ENCODE results near the gene FITM1.

- TF ChIP-seq, protein P1, sequence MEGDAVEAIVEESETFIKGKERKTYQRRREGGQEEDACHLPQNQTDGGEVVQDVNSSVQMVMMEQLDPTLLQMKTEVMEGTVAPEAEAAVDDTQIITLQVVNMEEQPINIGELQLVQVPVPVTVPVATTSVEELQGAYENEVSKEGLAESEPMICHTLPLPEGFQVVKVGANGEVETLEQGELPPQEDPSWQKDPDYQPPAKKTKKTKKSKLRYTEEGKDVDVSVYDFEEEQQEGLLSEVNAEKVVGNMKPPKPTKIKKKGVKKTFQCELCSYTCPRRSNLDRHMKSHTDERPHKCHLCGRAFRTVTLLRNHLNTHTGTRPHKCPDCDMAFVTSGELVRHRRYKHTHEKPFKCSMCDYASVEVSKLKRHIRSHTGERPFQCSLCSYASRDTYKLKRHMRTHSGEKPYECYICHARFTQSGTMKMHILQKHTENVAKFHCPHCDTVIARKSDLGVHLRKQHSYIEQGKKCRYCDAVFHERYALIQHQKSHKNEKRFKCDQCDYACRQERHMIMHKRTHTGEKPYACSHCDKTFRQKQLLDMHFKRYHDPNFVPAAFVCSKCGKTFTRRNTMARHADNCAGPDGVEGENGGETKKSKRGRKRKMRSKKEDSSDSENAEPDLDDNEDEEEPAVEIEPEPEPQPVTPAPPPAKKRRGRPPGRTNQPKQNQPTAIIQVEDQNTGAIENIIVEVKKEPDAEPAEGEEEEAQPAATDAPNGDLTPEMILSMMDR (IDR thresholded peaks at IDR 0.05): no peak
- no peak for TF ChIP-seq POLR2A (IDR thresholded peaks at IDR 0.05)
Observed at GRCh38 chr14:24081739-24082211, 48.7 kb upstream of the FITM1 start.
